Glomerular endothelial cell (primary cell): ENCODE results near the gene ANO6. TPM values are rescaled to one million over a fixed set of nuclear protein-coding genes. Genes with fewer than 3 reads are reported as not detected.

Experiments
- DNase-seq: peaks from one replicate; pipeline ENCODE4 v3.0.0-alpha.2; 2011; ENCODE audit warnings: low read depth, low spot score; ENCODE audit errors: extremely low read depth
- total RNA-seq: library from RNA; depleted of rRNA; stranded (reverse); fragments of >200 nt; gene quantifications from 2 replicates; pipeline ENCODE4 v1.2.3, GENCODE V29; 2015

Gene ANO6
- total RNA-seq, 1 donor from 2014 or later = 78.2 TPM

DNA sequence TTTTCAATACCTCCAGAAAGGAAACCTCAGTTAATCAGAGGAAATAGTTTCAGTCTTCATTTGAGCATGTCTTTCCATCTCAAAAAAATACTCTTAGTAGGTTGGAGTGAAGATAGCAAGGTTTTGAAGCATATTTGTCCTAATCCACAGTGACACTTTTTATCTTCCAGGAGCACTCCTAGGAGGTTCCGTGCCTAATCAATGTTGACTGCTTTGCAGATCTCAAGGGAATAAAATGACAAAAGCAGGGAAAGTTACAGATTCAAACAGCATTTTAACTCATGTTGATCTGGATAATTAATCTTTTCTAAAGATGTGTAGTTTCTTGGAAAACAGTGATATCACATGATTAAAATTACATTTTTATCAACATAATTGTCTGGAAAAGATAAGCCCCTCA lies 213.9 kb downstream of the ANO6 start:
- DNase-seq = no peak

DNA sequence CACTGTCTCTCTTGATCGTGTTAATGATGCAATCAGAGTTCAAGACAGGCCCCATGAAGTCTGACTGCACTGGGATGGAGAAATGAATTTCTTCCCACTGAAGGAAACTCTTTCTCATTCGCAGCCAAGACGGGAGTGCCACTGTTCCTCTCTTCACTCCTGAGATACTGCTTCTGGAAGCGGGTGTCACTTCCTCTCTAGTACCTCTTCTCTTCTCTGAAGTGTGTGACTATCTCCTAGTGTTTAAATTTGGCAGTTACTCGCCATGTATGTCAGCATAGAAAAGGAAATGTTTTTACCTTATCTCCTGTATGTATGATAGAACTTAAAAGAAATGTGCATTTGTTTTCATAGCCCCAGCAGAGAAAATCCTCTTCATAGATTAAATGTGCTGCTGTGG lies 215.2 kb downstream of the ANO6 start:
- no peak for DNase-seq

- no peak for DNase-seq
Measured at GRCh38 chr12:45432710-45433109, 216.8 kb downstream of the ANO6 start.

- no peak for DNase-seq
Measured at GRCh38 chr12:45433441-45433868, 217.6 kb downstream of the ANO6 start.

- no peak for DNase-seq
Measured at GRCh38 chr12:45434094-45434493, 218.2 kb downstream of the ANO6 start.

GRCh38 chr12:45435945-45436710 lies 220.2 kb downstream of the ANO6 start:
- no peak for DNase-seq

- no peak for DNase-seq
Measured at GRCh38 chr12:45439039-45439438, 223.1 kb downstream of the ANO6 start.

DNA sequence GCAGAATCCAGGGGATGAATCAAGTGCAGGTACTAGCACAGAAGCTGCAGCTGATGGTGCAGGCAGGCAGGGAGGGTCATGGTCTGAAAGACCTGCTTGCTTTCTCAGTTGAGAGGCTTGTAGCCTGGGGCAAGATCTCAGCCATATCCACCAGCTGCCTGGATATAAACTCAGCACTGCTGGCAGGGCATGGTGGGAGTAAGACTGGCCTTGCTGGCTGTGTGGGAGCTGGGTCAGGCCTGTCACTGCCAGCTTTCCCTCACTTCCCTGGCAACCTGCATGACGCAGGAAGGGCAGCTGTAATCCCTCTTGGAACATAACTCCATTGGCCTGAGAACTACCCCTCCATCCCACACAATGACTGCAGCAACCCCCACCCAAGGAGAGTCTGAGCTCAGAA lies 230.1 kb downstream of the ANO6 start:
- no peak for DNase-seq

- DNase-seq = no peak
Measured at GRCh38 chr12:45458238-45458637, 242.3 kb downstream of the ANO6 start.

DNA sequence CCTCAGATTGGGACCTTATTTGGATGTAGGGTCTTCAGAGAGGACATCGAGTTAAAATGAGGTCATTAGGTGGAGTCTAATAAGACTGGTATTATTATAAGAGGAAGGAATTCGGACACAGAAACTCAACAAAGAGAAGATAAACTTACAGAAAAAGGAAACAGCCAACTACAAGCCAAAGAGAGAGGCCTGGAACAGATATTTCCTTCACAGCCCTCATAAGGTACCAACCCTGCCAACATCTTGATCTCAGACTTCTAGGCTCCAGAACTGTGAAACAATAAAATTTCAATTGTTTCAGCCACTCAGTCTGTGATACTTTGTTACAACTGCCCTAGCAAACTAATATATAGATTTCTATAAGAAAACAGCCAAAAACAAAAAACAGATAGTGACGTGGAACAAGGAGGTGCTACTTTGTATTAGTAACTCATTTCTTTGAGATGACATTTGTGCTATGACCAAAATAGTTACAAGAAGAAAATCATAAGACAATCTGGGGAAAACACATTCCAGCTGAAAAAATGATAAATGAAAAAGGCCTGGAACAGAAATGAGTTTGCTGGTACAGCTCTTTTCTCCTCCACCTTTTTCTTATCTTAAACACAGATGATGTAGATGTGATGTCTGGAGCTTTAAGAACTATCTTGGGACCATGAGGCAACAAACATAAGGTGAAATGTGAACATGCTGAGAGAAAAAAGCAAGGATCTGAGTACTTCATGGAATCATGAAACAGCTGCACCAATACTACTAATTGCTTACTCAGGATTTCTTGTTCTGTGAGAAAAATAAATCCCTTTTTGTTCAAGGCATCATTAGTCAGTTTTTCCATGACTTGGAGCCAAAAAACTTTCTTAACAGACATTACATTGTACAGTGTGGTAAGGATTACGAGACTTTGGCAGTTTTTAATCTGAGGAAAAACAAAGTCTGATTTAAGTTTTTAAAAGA lies 243.2 kb downstream of the ANO6 start:
- no peak for DNase-seq

DNA sequence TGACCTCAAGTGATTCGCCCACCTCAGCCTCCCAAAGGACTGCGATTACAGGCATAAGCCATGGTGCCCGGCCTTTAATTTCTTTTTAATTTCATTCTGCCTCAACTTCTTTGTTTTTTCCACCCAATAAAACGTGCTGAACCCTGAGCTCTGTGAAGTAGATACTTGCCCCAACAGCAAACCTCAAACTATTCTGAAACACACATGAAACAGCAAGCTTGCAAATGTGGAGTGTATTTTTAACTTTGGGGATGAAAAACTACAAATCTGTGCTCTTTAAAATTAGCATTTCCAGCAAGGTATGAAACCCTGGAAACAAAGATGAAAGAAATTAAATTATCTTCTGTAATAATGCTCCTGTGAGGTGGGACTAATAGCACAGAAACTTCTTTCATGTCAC lies 246.6 kb downstream of the ANO6 start:
- DNase-seq = no peak

- no peak for DNase-seq
Measured at GRCh38 chr12:45464699-45465098, 248.8 kb downstream of the ANO6 start.

GRCh38 chr12:45468751-45469615 lies 253.1 kb downstream of the ANO6 start:
- DNase-seq = no peak

GRCh38 chr12:45469902-45470301 lies 254.0 kb downstream of the ANO6 start:
- no peak for DNase-seq

DNA sequence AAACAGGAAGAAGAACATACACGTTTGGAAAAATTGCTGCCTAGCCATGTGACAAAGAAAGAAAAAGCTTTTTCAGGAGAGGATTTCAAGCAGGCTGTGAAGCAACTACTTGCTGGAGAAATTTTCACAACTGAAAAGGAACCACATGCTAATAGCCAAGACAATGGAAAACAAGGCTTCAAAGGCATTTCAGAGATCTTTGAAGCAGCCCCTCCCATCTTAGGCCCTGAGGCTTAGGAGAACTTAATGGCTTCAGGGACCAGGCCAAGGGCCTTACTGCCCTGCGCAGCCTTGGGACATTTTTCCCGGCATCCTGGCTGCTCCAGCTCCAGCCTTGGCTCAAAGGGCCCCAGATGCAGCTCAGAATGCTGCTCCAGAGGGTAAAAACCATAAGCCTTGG lies 257.7 kb downstream of the ANO6 start:
- DNase-seq = no peak

DNA sequence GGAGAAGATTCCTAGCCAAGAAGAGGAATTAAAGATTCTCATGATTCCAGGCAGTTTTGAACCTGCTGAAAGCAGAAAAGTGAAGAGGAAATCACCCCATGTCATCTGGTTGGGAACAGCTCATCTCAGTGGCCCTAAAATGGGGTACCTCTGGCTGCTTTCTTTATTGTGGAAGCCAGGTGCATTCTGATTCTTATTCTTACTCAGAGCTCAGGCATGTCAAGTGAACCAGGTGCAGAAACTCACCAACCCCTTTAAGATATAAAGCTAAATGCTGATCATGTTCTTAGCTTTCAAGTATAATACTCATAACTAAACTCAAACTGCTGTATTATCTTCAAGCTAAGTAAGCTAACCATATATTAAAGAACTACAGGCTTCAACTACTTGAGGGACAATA lies 259.7 kb downstream of the ANO6 start:
- no peak for DNase-seq

GRCh38 chr12:45477526-45477925 lies 261.6 kb downstream of the ANO6 start:
- no peak for DNase-seq

GRCh38 chr12:45478931-45479330 lies 263.0 kb downstream of the ANO6 start:
- no peak for DNase-seq

- DNase-seq = no peak
Measured at GRCh38 chr12:45481746-45482145, 265.9 kb downstream of the ANO6 start.

DNA sequence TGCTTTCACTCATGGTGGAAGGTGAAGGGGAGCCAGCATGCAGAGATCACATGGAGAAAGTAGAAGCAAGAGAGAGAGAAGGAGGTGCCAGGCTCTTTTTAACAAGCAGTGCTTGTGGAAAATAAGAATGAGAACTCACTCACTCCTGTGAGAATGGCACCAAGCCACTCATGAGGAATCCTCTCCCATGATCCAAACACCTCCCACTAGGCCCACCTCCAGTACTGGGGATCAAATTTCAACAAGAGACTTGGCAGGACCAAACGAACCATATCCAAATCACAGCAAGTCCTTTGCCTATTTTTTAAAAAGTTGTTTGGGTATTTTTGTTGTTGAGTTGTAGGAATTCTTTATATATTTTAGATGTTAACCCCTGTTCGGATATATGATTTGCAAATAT lies 267.7 kb downstream of the ANO6 start:
- DNase-seq = no peak
